A549 (cell line): Measurements from ENCODE around the gene DNAH1. TPM values are rescaled to one million over a fixed set of nuclear protein-coding genes. Genes with fewer than 3 reads are reported as not detected.

ENCODE experiments used
- ATAC-seq, 2 experiments: fragments of 200-7000 bp in 1 of 2; fragments of >200 bp in 1 of 2; cut with Nextera tagmentation in 1 of 2; cut with Tn5 transposase in 1 of 2; 3 replicates each; pipeline versions ENCODE4 v1.8.0 to v1.9.1; 2018 to 2020; ENCODE audit warnings: mild to moderate bottlenecking in 1 of 2, moderate library complexity in 1 of 2
- CTCF ChIA-PET: fragments of 300-600 bp; sonication (Branson Sonifier 250); formaldehyde crosslinking; extraction: SDS; loops from one replicate; lab custom pipeline; 2021; ENCODE audit warnings: antibody characterized with exemption, inconsistent platforms; lab: Yijun Ruan, JAX
- POLR2A ChIA-PET: fragments of 350-600 bp; formaldehyde crosslinking; extraction: SDS; loops from one replicate; lab custom pipeline; 2021; ENCODE audit warnings: antibody characterized with exemption, inconsistent platforms; lab: Yijun Ruan, JAX
- DNase-seq, 2 experiments: peaks; one replicate each; pipeline versions ENCODE4 v3.0.0 to v3.0.0-alpha.2; 2011 to 2016; ENCODE audit warnings: low read depth in 1 of 2, low spot score in 1 of 2
- FAIRE-seq: peaks from 2 replicates; lab custom pipeline; 2011; peaks lifted over from hg19 to GRCh38; lab: Jason Lieb, UNC
- H3K27ac ChIP-seq, 2 experiments: fragments of >200 bp; sonication (Bioruptor Twin); formaldehyde crosslinking; 3 replicates each; pipeline ENCODE4 v1.5.1; 2016 to 2017
- H3K4me1 ChIP-seq: fragments of >200 bp; sonication (Bioruptor Twin); formaldehyde crosslinking; 3 replicates; pipeline ENCODE4 v1.6.1; 2016
- H3K4me2 ChIP-seq: fragments of >200 bp; sonication (Bioruptor Twin); formaldehyde crosslinking; 3 replicates; pipeline ENCODE4 v1.6.1; 2016
- H3K4me3 ChIP-seq: fragments of >200 bp; sonication (Bioruptor Twin); formaldehyde crosslinking; 3 replicates; pipeline ENCODE4 v1.5.1; 2016
- H3K9me3 ChIP-seq: fragments of >200 bp; sonication (Bioruptor Twin); formaldehyde crosslinking; 3 replicates; pipeline ENCODE4 v1.6.1; 2016
- CBX8 ChIP-seq: fragments of 200-600 bp; sonication (generic); IDR thresholded peaks from 2 replicates; pipeline ENCODE4 v1.6.1; 2016
- CHD2 ChIP-seq: fragments of 150-350 bp; IDR thresholded peaks from 2 replicates; pipeline ENCODE4 v1.6.1; 2014; ENCODE audit warnings: low read length; ENCODE audit not compliant: partially characterized antibody
- EHMT2 ChIP-seq: fragments of 200-600 bp; sonication (generic); IDR thresholded peaks from 2 replicates; pipeline ENCODE4 v1.6.1; 2016; ENCODE audit warnings: antibody characterized with exemption, low read depth, mild to moderate bottlenecking, moderate library complexity
- FOSB ChIP-seq: fragments of 250-450 bp; sonication (Bioruptor Pico); IDR thresholded peaks from 2 replicates; pipeline ENCODE4 v1.5.0; 2020; ENCODE audit warnings: mild to moderate bottlenecking, moderate library complexity
- FOXS1 ChIP-seq: fragments of 250-450 bp; sonication (Bioruptor Pico); IDR thresholded peaks from 2 replicates; pipeline ENCODE4 v1.5.0; 2020; ENCODE audit warnings: mild to moderate bottlenecking, moderate library complexity
- RAD21 ChIP-seq, 2 experiments: fragments of >200 bp in 1 of 2; sonication (Bioruptor Twin) in 1 of 2; formaldehyde crosslinking in 1 of 2; IDR thresholded peaks in 1 of 2; conservative IDR thresholded peaks in 1 of 2; 2 replicates in 1 of 2; 3 replicates in 1 of 2; pipeline ENCODE4 v1.6.1; 2012 to 2018; ENCODE audit warnings: inconsistent platforms in 1 of 2
- RCOR1 ChIP-seq: fragments of 150-350 bp; IDR thresholded peaks from 2 replicates; pipeline ENCODE4 v1.6.1; 2014; ENCODE audit warnings: antibody characterized with exemption, low read length, low read depth
- RNF2 ChIP-seq: fragments of 200-600 bp; sonication (generic); IDR thresholded peaks from 2 replicates; pipeline ENCODE4 v1.6.1; 2016; ENCODE audit warnings: low read depth, mild to moderate bottlenecking, antibody characterized with exemption, moderate library complexity, borderline replicate concordance
- SMC3 ChIP-seq: fragments of >200 bp; sonication (Bioruptor Twin); formaldehyde crosslinking; IDR thresholded peaks from 3 replicates; pipeline ENCODE4 v1.6.1; 2018; ENCODE audit warnings: inconsistent platforms
- TFCP2L1 ChIP-seq: fragments of 250-450 bp; sonication (Bioruptor Pico); IDR thresholded peaks from 2 replicates; pipeline ENCODE4 v1.5.0; 2021; ENCODE audit warnings: mild to moderate bottlenecking
- ZFP36 ChIP-seq: fragments of 450-650 bp; IDR thresholded peaks from 2 replicates; pipeline ENCODE4 v1.6.1; 2014; ENCODE audit warnings: borderline replicate concordance; ENCODE audit not compliant: partially characterized antibody
- ZNF302 ChIP-seq: fragments of 250-450 bp; sonication (Bioruptor Pico); IDR thresholded peaks from 2 replicates; pipeline ENCODE4 v1.9.0; 2021; ENCODE audit warnings: inconsistent platforms, mild to moderate bottlenecking, moderate library complexity
- WGBS: methylation state at CpG from one replicate; pipeline ENCODE4 v1.1.6; 2017; ENCODE audit errors: missing lambda C conversion rate; 5-methylcytosine and 5-hydroxymethylcytosine counted together
- polyA plus RNA-seq, 4 experiments: library from polyadenylated mRNA; depleted of rRNA in 3 of 4; stranded (reverse); fragments of >200 nt; fragmentation: RNase III in 1 of 4; extraction: RNeasy Plus Mini Kit Qiagen cat#74134 plus additional on column Dnase treatment in 1 of 4; gene quantifications; 2 replicates in 3 of 4; 3 replicates in 1 of 4; pipeline ENCODE4 v1.2.3, GENCODE V29; 2011 to 2017
- TF ChIP-seq, protein P1 (sequence below): fragments of >200 bp; sonication (Bioruptor Twin); formaldehyde crosslinking; IDR thresholded peaks from 3 replicates; pipeline ENCODE4 v1.6.1; 2016
- TF ChIP-seq, protein P2 (sequence below): fragments of 200-600 bp; sonication (generic); IDR thresholded peaks from 2 replicates; pipeline ENCODE4 v1.6.1; 2016; ENCODE audit warnings: antibody characterized with exemption, mild to moderate bottlenecking, moderate library complexity
- TF ChIP-seq, protein P3 (sequence below): fragments of >200 bp; sonication (Bioruptor Twin); formaldehyde crosslinking; IDR thresholded peaks from 3 replicates; pipeline ENCODE4 v1.5.1; 2016

DNAH1 gene
- polyA plus RNA-seq, 2 of the 4 experiments (the other 2 are of a cell fraction) = 0.65 to 1.6 TPM

- WGBS = 54% methylated on average over 4 of the region's 5 CpGs
- no peak overlapping the region for H3K4me3 ChIP-seq
- no peak overlapping the region for H3K4me2 ChIP-seq
- no peak for DNase-seq
- H3K27ac ChIP-seq = no peak overlapping the region
- no peaks in the 10 kb centered on the region for H3K4me1 ChIP-seq
- FAIRE-seq = no peak
- no peak for TF ChIP-seq FOSB (CRISPR knock-in tag)
- no peak for TF ChIP-seq ZFP36
- TF ChIP-seq RNF2 = no peak
- TF ChIP-seq RCOR1 = no peak
- TF ChIP-seq ZNF302 (CRISPR knock-in tag) = no peak
- no peak for TF ChIP-seq TFCP2L1
- no peak for TF ChIP-seq CHD2
- TF ChIP-seq FOXS1 (CRISPR knock-in tag) = no peak
- TF ChIP-seq, protein P1, sequence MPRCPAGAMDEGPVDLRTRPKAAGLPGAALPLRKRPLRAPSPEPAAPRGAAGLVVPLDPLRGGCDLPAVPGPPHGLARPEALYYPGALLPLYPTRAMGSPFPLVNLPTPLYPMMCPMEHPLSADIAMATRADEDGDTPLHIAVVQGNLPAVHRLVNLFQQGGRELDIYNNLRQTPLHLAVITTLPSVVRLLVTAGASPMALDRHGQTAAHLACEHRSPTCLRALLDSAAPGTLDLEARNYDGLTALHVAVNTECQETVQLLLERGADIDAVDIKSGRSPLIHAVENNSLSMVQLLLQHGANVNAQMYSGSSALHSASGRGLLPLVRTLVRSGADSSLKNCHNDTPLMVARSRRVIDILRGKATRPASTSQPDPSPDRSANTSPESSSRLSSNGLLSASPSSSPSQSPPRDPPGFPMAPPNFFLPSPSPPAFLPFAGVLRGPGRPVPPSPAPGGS = no peak
- TF ChIP-seq, protein P2, sequence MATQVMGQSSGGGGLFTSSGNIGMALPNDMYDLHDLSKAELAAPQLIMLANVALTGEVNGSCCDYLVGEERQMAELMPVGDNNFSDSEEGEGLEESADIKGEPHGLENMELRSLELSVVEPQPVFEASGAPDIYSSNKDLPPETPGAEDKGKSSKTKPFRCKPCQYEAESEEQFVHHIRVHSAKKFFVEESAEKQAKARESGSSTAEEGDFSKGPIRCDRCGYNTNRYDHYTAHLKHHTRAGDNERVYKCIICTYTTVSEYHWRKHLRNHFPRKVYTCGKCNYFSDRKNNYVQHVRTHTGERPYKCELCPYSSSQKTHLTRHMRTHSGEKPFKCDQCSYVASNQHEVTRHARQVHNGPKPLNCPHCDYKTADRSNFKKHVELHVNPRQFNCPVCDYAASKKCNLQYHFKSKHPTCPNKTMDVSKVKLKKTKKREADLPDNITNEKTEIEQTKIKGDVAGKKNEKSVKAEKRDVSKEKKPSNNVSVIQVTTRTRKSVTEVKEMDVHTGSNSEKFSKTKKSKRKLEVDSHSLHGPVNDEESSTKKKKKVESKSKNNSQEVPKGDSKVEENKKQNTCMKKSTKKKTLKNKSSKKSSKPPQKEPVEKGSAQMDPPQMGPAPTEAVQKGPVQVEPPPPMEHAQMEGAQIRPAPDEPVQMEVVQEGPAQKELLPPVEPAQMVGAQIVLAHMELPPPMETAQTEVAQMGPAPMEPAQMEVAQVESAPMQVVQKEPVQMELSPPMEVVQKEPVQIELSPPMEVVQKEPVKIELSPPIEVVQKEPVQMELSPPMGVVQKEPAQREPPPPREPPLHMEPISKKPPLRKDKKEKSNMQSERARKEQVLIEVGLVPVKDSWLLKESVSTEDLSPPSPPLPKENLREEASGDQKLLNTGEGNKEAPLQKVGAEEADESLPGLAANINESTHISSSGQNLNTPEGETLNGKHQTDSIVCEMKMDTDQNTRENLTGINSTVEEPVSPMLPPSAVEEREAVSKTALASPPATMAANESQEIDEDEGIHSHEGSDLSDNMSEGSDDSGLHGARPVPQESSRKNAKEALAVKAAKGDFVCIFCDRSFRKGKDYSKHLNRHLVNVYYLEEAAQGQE = no peak
- TF ChIP-seq RAD21 (conservative IDR thresholded peaks at IDR 0.05 in 1 of 2, IDR thresholded peaks at IDR 0.05 in 1 of 2) = no peak
- no peak for ATAC-seq
- ChIA-PET POLR2A (no interaction called here), CTCF (interaction anchor here (1.7 to 20.8 kb wide), 2 partner anchors 10 to 24 kb away, joined by 11 to 351 read pairs; partner anchors contain the start of genes SEMA3G and TNNC1)
- no peaks in the 10 kb centered on the region for H3K9me3 ChIP-seq
Measured at GRCh38 chr3:52423173-52423572, 107.1 kb downstream of the DNAH1 start.

- DNase-seq (peak; percentile 45 to 61), ATAC-seq (peak; percentile 93 to 98), FAIRE-seq (no peak)
- ChIA-PET POLR2A (no interaction called here), CTCF (interaction anchor here (0.9 to 20.8 kb wide), 16 partner anchors 9 to 231 kb away, joined by 3 to 351 read pairs (median 4); partner anchors contain the start of genes SEMA3G and TNNC1)
- no peak overlapping the region for H3K27ac ChIP-seq
- H3K4me1 ChIP-seq = no peaks in the 10 kb centered on the region
- TF ChIP-seq, protein P3, sequence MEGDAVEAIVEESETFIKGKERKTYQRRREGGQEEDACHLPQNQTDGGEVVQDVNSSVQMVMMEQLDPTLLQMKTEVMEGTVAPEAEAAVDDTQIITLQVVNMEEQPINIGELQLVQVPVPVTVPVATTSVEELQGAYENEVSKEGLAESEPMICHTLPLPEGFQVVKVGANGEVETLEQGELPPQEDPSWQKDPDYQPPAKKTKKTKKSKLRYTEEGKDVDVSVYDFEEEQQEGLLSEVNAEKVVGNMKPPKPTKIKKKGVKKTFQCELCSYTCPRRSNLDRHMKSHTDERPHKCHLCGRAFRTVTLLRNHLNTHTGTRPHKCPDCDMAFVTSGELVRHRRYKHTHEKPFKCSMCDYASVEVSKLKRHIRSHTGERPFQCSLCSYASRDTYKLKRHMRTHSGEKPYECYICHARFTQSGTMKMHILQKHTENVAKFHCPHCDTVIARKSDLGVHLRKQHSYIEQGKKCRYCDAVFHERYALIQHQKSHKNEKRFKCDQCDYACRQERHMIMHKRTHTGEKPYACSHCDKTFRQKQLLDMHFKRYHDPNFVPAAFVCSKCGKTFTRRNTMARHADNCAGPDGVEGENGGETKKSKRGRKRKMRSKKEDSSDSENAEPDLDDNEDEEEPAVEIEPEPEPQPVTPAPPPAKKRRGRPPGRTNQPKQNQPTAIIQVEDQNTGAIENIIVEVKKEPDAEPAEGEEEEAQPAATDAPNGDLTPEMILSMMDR = peak; percentile 68
- peak; percentile 64 to 74 for TF ChIP-seq RAD21 (conservative IDR thresholded peaks at IDR 0.05 in 1 of 2, IDR thresholded peaks at IDR 0.05 in 1 of 2)
- peak; percentile 60 for TF ChIP-seq SMC3
- TF ChIP-seq CBX8 = no peak
- TF ChIP-seq EHMT2 = no peak
- no peaks in the 10 kb centered on the region for H3K9me3 ChIP-seq
- 13% methylated on average over 7 of the region's 7 CpGs for WGBS
- H3K4me2 ChIP-seq = no peak overlapping the region
- H3K4me3 ChIP-seq = no peak overlapping the region
Measured at GRCh38 chr3:52428151-52429005, 112.3 kb downstream of the DNAH1 start.
